Spinal cord (tissue), 10 donors: ENCODE data around the gene EFCC1. TPM values are rescaled to one million over a fixed set of nuclear protein-coding genes. Genes with fewer than 3 reads are reported as not detected.

Source experiments
- DNase-seq, 6 donors: peaks; one replicate each; pipeline versions ENCODE4 v3.0.0 to v3.0.0-alpha.2; 2013 to 2015; ENCODE audit warnings: low spot score in 6 of 6, low read depth in 4 of 6
- H3K27ac ChIP-seq: one replicate; pipeline ENCODE4 v1.5.1; 2013; ENCODE audit warnings: low read depth, low read length, control low read depth
- H3K27me3 ChIP-seq: one replicate; pipeline ENCODE4 v1.6.1; 2013; ENCODE audit warnings: low read length; ENCODE audit not compliant: control insufficient read depth, insufficient read depth
- H3K36me3 ChIP-seq: one replicate; pipeline ENCODE4 v1.6.1; 2013; ENCODE audit warnings: low read length; ENCODE audit not compliant: control insufficient read depth, insufficient read depth
- H3K4me1 ChIP-seq: one replicate; pipeline ENCODE4 v1.6.1; 2013; ENCODE audit warnings: low read length; ENCODE audit not compliant: control insufficient read depth, insufficient read depth
- H3K4me3 ChIP-seq: one replicate; pipeline ENCODE4 v1.5.1; 2013; ENCODE audit warnings: low read depth, low read length, control low read depth
- H3K9me3 ChIP-seq: one replicate; pipeline ENCODE4 v1.6.1; 2013; ENCODE audit warnings: low read length; ENCODE audit not compliant: control insufficient read depth, insufficient read depth
- WGBS: methylation state at CpG from one replicate; pipeline ENCODE4 v1.1.5; 2013; ENCODE audit warnings: missing lambda C conversion rate; ENCODE audit not compliant: insufficient coverage; 5-methylcytosine and 5-hydroxymethylcytosine counted together
- polyA plus RNA-seq, 2 donors: library from polyadenylated mRNA; unstranded; fragments of 120-200 nt; gene quantifications; one replicate each; pipeline ENCODE4 v1.2.1, GENCODE V29; 2013; ENCODE audit not compliant: insufficient read length in 2 of 2
- total RNA-seq, 2 donors: library from RNA; depleted of rRNA in 1 of 2; stranded (reverse); fragments of 120-200 nt in 1 of 2; fragments of >200 nt in 1 of 2; gene quantifications; one replicate each; pipeline versions ENCODE4 v1.2.3 to v1.2.4, GENCODE V29; 2013 to 2014
- donor health status: healthy.

The EFCC1 gene
- total and polyA plus RNA-seq, 4 donors: 0.89 to 5.2 (median 3.0) TPM

DNA sequence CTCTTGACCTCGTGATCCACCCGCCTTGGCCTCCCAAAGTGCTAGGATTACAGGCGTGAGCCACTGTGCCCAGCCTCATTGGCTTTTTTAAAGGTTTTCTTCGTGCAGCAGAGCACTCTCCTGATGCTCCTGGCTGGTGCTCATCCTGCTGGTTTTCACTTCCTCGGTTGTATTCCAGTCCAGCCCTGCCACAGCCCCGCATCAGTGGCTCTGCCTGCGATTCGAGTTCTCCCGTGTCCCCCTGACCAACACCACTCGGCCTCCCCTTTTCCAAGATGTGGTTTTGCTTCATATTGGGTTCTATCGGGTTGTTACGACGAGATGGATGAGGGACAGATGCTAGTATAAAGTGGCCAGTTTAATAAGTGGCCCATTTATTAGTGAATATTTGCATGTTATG, 27.8 kb downstream of the EFCC1 start:
- Histone ChIP-seq H3K27ac (no peak overlapping the region), H3K4me1 (peaks cover 15% of the 10 kb centered on the region), H3K36me3 (peaks cover 11% of the 10 kb centered on the region), H3K4me3 (no peak overlapping the region), H3K9me3 (no peaks in the 10 kb centered on the region), H3K27me3 (no peaks in the 10 kb centered on the region)
- DNase-seq: no peak
- WGBS: 92% methylated on average over 8 of the region's 13 CpGs

DNA sequence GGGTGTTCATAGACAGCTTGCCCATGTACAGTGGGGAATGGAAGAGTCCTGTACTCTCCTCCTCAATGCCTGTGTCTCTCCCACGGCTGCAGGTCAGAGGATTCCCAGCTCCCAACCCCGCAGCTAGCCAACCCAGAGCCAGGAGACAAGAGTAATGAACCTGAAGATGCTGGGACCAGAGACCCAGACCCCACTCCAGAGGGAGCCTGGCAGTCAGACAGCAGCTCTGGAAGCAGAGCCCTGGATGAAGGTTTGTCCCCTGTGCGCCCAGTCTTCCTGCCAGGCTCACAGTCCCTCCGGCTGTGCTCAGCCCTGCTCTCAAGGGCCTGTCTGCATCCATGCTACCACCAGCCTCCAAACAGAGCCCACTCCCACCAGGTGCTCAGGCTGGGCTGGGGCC, 29.5 kb downstream of the EFCC1 start:
- H3K27ac ChIP-seq: no peak overlapping the region
- no peaks in the 10 kb centered on the region for H3K27me3 ChIP-seq
- peaks cover 11% of the 10 kb centered on the region for H3K36me3 ChIP-seq
- H3K4me3 ChIP-seq: no peak overlapping the region
- WGBS: 96% methylated on average over 4 of the region's 4 CpGs
- H3K4me1 ChIP-seq: peaks cover 15% of the 10 kb centered on the region
- no peaks in the 10 kb centered on the region for H3K9me3 ChIP-seq
- no peak for DNase-seq

DNA sequence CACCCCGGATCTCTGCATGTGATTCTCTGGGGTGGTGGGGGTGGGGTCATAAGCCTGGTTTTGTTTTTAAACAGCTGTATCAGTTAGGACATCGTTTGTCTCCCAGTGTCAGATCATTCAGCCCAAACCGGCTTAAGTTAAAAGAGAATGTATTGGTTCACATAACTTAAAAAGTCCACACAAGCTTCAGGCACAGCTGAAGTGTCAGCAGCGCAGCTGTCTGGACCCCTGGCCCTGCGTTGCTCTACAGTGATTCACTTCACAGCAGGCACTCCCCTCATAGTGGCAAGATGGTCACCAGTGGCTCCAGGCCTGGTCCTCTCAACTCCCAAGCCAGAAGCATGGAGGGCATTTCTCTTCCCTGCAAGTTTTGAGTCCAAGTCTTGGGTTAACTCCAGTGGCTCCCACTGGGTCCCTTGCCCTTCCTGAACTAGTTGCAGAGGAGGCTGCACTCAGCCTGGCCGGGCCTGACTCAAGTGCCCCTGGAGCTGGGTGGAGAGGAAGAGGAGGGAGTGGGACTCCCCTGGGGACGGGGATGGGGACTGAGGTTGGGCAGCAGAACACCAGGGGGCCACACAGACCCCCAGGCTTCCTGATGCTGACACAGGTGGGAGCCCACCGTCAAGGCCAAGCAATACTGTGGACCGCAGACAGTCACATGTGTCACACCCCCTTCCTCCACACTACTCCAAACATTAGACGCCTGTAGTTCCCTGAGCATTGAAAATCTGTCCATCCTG, 30.5 kb downstream of the EFCC1 start:
- Histone ChIP-seq H3K4me3 (no peak overlapping the region), H3K36me3 (peaks cover 11% of the 10 kb centered on the region), H3K9me3 (no peaks in the 10 kb centered on the region), H3K4me1 (peaks cover 8% of the 10 kb centered on the region), H3K27me3 (no peaks in the 10 kb centered on the region), H3K27ac (no peak overlapping the region)
- DNase-seq: no peak
- 78% methylated on average over 5 of the region's 10 CpGs for WGBS

DNA sequence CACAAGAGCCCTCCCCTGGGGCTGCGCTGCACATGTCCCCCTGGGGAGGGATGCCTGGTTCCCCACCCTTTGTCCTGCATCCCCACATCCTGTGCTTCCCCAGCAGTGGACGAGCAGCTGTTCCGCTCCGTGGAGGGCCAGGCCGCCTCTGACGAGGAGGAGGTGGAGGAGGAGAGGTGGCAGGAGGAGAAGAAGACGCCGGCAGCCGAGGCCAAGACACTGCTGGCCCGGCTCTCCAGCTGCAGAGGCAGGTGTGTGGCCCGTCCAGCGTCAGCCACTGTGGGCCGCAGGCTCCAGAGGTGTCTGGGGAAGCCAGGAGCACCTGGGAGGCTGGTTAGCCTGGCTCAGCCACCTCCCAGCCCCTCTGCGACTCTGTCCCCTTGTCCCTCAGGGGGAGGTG, 31.6 kb downstream of the EFCC1 start:
- DNase-seq: no peak
- H3K36me3 ChIP-seq: peaks cover 11% of the 10 kb centered on the region
- no peak overlapping the region for H3K27ac ChIP-seq
- no peak overlapping the region for H3K4me3 ChIP-seq
- no peaks in the 10 kb centered on the region for H3K9me3 ChIP-seq
- H3K4me1 ChIP-seq: no peaks in the 10 kb centered on the region
- 79% methylated on average over 10 of the region's 14 CpGs for WGBS
- H3K27me3 ChIP-seq: no peaks in the 10 kb centered on the region

DNA sequence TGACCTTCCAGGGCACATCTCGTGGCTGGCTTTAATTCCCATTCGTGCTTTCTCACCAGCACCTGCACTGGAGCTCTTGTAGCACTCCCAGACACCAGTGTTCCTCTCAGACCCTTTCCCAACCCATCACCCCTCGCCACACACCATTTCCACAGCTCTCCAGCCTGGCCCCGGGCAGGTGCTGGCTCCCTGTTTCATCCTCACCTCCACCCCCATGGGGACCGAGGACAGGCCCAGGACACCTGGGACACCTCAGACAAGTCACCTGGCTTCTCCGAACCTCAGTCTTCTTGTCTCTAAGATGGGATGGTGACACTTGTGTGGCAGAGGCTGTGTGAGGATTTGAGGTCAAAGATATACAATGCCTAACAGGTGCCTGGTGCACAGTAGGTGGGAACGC, 32.0 kb downstream of the EFCC1 start:
- Histone ChIP-seq H3K27me3 (no peaks in the 10 kb centered on the region), H3K36me3 (peaks cover 11% of the 10 kb centered on the region), H3K27ac (no peak overlapping the region), H3K9me3 (no peaks in the 10 kb centered on the region), H3K4me1 (no peaks in the 10 kb centered on the region), H3K4me3 (no peak overlapping the region)
- 88% methylated on average over 5 of the region's 7 CpGs for WGBS
- no peak for DNase-seq

DNA sequence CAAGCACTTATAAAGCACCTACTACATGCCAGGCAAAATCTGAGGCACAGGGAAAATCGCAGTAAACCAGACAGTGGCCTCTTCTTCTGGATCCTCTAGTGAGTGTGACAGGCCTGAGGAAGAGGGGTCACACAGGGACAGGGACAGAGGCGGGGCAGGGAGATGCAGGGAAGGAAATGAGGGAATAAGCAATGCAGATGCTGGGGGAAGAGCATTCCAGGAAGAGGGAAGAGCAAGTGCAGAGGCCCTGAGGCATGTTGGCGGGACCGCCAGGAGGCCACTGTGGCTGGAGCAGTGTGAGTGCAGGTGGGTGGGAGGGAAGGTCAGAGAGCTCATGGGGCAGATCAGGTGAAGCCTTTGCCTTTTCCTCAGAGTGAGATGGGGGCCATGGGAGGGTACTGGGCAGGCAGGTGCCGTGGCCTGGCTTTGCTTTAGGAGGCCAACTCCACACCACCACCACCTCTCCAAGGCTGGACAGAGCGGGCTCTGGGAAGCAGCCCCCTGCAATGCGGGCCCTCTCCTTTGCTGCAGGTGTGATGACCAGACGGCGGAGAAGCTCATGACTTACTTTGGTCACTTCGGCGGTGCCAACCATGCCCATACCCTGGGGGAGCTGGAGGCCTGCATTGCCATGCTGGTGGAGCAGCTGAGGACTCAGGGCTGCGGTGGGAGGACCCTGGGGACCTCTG, 32.7 kb downstream of the EFCC1 start:
- WGBS: 96% methylated on average over 11 of the region's 12 CpGs

DNA sequence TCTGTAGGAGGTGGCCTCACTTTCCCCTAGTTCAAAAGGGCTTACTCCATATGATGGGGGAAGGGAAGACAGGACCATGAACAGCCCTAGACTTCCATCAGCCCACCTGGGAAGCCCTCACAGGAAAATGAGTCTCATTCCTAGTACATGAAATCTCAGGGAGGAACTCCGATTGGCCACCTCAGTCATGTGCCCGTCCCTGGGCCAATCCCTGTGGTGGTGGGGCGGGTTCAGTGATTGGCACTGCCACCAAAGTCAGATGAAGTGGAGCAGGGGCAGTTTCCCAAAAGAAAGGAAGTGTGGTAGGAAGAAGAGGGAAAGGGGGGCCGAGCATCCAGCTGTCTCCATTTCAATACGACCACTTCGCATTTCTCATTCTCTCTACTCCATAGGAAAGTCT, 33.5 kb downstream of the EFCC1 start:
- 87% methylated on average over 3 of the region's 6 CpGs for WGBS
- H3K9me3 ChIP-seq: no peaks in the 10 kb centered on the region
- peaks cover 8% of the 10 kb centered on the region for H3K4me1 ChIP-seq
- no peak overlapping the region for H3K4me3 ChIP-seq
- H3K27ac ChIP-seq: no peak overlapping the region
- H3K36me3 ChIP-seq: peaks cover 20% of the 10 kb centered on the region
- no peak for DNase-seq
- no peaks in the 10 kb centered on the region for H3K27me3 ChIP-seq

More for the DNA sequence above, 32.7 kb downstream of the EFCC1 start:
- no peaks in the 10 kb centered on the region for H3K4me1 ChIP-seq
- H3K9me3 ChIP-seq: no peaks in the 10 kb centered on the region
- H3K36me3 ChIP-seq: peaks cover 11% of the 10 kb centered on the region
- no peak for DNase-seq
- H3K4me3 ChIP-seq: no peak overlapping the region
- no peaks in the 10 kb centered on the region for H3K27me3 ChIP-seq
- H3K27ac ChIP-seq: no peak overlapping the region

DNA sequence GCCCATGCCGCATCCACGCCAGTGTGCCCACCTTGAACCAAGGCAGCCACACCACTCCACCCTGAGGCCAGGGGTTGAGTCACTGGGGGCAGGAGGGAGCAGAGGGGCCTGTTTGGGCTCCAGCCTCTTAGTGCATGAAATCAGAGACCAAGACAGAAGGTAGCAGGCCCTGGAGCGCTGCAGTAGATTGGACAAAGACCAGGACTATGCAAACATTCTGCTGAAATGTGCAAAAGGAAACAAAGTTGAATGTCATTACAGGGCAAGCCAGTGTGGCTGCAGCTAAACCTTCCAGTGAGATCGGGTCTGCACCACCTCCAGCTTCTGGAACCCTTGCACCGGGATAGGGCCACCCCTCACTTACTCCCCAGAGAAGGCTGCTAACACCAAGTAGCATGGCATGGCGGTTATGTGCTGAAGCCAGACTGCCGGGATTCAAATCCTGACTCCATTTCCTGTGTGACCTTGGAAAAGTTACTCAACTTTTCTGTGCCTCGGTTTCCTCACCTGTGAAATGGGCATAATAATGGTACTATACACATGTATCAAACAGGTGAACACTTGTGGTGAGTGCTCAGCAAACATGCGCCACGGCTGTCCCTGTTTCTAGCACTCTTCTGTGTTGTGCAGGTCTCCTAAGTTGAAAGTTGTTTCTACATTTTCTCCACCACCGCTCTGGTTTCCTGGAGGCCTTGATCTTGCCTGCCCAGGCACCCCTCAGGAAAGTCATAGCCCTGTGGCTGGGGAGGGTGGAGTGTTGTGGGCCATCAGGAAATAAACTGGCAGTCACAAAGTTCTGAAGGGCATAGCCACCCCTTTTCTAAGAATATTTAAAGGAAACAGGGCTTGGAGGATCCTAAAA, 34.5 kb downstream of the EFCC1 start:
- 82% methylated on average over 3 of the region's 11 CpGs for WGBS
- no peaks in the 10 kb centered on the region for H3K27me3 ChIP-seq
- peaks cover 11% of the 10 kb centered on the region for H3K4me1 ChIP-seq
- H3K36me3 ChIP-seq: peaks cover 20% of the 10 kb centered on the region
- H3K9me3 ChIP-seq: no peaks in the 10 kb centered on the region
- no peak overlapping the region for H3K4me3 ChIP-seq
- H3K27ac ChIP-seq: no peak overlapping the region
- no peak for DNase-seq

DNA sequence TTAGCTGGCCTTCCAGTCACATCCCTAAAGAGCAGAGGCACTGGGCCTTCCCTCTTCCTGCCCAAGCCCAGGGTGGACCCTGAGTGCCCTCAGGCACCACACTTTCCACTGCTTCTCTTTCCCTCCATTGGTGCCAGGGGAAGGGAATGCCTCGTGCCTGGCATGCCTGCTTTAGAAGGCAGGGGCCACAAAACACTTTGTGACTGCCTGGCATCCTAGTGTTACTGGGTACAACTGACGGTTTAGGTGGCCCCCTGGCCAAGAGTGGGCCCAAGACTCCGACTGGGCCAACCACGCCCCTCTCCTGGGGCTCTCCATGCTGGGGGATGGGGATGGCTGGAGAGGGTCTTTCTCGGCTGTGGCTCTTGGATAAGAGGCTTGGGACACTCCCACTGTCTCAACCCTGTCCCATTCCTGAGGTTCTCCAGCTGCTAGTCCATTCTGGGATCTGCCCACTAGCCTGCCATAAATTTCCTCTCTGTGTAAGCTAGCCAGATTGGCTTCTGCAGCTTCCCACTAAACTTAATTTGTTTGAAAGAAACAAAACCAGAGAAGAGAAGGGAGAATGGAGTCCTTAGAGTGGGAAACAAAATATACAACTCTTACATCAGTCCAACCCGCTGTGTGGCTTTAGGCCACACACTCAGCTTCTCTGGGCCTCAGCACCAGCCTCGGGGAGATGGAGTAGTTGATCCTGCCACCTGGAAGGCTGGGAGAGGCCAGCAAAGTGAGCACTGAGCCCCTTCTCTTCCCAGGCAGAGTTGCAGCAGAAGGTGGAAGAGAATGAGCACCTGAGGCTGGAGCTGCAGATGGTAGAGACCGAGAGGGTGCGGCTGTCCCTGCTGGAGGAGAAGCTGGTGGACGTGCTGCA, 35.4 kb downstream of the EFCC1 start:
- Histone ChIP-seq H3K4me1 (peaks cover 11% of the 10 kb centered on the region), H3K9me3 (no peaks in the 10 kb centered on the region), H3K4me3 (no peak overlapping the region), H3K27me3 (no peaks in the 10 kb centered on the region), H3K36me3 (peaks cover 19% of the 10 kb centered on the region), H3K27ac (no peak overlapping the region)
- 85% methylated on average over 7 of the region's 10 CpGs for WGBS
- no peak for DNase-seq
